Gastrocnemius medialis (tissue), 4 donors: Measurements from ENCODE around the gene CNTNAP3B. TPM values are rescaled to one million over a fixed set of nuclear protein-coding genes. Genes with fewer than 3 reads are reported as not detected.
"Not testable (repeated sequence)": the region's sequence is repeated elsewhere in the genome, so short reads cannot be mapped to it uniquely, and the experiment has no call there.

Experiments used
- ATAC-seq, 2 donors: fragments of 150-250 bp; one replicate each; pipeline ENCODE4 v1.9.1; 2016
- DNase-seq, 2 donors: peaks; one replicate each; pipeline ENCODE4 v3.0.0-alpha.2; 2019
- H3K27ac ChIP-seq, 4 donors: fragments of 200-600 bp; sonication (generic); 1 replicate in 1 of 4; 2 replicates in 3 of 4; pipeline ENCODE4 v1.5.1; 2016 to 2018; ENCODE audit warnings: mild to moderate bottlenecking in 2 of 4, moderate library complexity in 1 of 4
- H3K27me3 ChIP-seq, 3 donors: fragments of 200-600 bp; sonication (generic) in 2 of 3; 1 replicate in 1 of 3; 2 replicates in 2 of 3; pipeline versions ENCODE4 v1.5.1 to v1.6.0; 2016 to 2019; ENCODE audit warnings: mild to moderate bottlenecking in 1 of 3, moderate library complexity in 1 of 3
- H3K36me3 ChIP-seq, 2 donors: fragments of 200-600 bp; sonication (generic) in 1 of 2; one replicate each; pipeline ENCODE4 v1.5.1; 2017 to 2018
- H3K4me1 ChIP-seq, 2 donors: fragments of 200-600 bp; sonication (generic) in 1 of 2; one replicate each; pipeline ENCODE4 v1.5.1; 2016 to 2017; ENCODE audit warnings: mild to moderate bottlenecking in 2 of 2
- H3K4me3 ChIP-seq, 4 donors: fragments of 200-600 bp; sonication (generic) in 3 of 4; 1 replicate in 1 of 4; 2 replicates in 3 of 4; pipeline ENCODE4 v1.5.1; 2016 to 2019; ENCODE audit warnings: mild to moderate bottlenecking in 2 of 4
- H3K9me3 ChIP-seq, 3 donors: fragments of 200-600 bp; sonication (generic) in 2 of 3; 1 replicate in 1 of 3; 2 replicates in 2 of 3; pipeline ENCODE4 v1.5.1; 2016 to 2019
- in situ Hi-C, 4 donors: fragments of 200-750 bp; cut with MboI; loops; one replicate each; pipeline versions ENCODE4 v1.15.0 to v1.8.0; 2017; ENCODE audit warnings: low sequenced_read_pairs in 4 of 4
- intact Hi-C: fragments of 100-400 bp; cut with DNase I; formaldehyde crosslinking; loops from one replicate; pipeline ENCODE4 v1.15.1; 2023; ENCODE audit warnings: low total_unique reads
- total RNA-seq, 4 donors: library from RNA; depleted of rRNA; stranded (reverse); fragments of >200 nt; gene quantifications; one replicate each; pipeline versions ENCODE4 v1.1.0 to v1.2.3, GENCODE V29; 2016

Gene CNTNAP3B
- total RNA-seq, 4 donors from 2014 or later: 2.4 to 7.4 (median 2.7) TPM

DNA sequence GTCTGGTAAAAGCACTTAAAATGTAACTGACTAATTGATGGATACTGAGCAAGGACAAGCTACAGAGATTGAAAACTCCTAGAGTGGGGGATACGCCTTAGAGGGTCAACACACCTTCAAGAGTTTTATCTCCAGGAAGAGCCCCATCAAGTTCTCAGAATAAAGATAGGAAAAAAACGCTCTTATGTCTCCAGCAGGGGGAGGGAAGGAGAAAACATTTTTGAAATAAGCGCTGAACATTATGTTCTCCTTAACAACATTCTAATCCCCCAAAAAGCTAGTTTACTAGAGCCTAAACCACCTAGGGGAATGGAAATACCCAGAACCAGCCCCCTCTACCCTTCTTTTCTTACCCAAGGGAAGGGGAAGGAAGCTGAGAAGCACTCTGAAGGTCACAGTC is 187.5 kb downstream of the CNTNAP3B start:
- ATAC-seq, H3K4me3 ChIP-seq, H3K4me1 ChIP-seq, DNase-seq, H3K36me3 ChIP-seq, H3K27me3 ChIP-seq, in situ Hi-C loops, H3K9me3 ChIP-seq, intact Hi-C loops, H3K27ac ChIP-seq: not testable (repeated sequence)

DNA sequence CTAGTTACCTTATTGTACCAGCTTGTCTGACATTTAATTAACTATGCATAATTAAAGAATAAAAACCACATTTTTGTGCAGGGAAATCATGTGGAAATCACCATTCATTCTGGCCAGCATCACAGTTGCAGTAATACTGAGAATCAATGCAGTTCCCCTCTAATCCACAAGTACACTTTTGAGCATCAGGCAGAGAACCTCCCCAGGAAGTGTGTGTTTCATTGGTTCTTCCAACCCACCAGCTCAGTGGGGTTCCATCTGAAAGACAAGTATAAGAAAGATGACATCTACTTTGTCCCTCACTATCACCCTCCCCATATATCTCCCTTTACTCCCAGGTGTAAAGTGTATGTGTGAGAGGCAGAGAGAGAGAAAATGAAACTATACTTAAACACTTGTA is 191.1 kb downstream of the CNTNAP3B start:
- H3K27ac ChIP-seq, intact Hi-C loops, H3K4me3 ChIP-seq, ATAC-seq, DNase-seq, in situ Hi-C loops, H3K4me1 ChIP-seq, H3K27me3 ChIP-seq, H3K36me3 ChIP-seq, H3K9me3 ChIP-seq: not testable (repeated sequence)

GRCh38 chr9:41935727-41936126 is 193.5 kb downstream of the CNTNAP3B start:
- H3K4me1 ChIP-seq, H3K27ac ChIP-seq, DNase-seq, intact Hi-C loops, in situ Hi-C loops, ATAC-seq, H3K4me3 ChIP-seq, H3K27me3 ChIP-seq, H3K36me3 ChIP-seq, H3K9me3 ChIP-seq: not testable (repeated sequence)

- H3K9me3 ChIP-seq, in situ Hi-C loops, H3K27ac ChIP-seq, ATAC-seq, H3K36me3 ChIP-seq, H3K27me3 ChIP-seq, intact Hi-C loops, H3K4me1 ChIP-seq, DNase-seq, H3K4me3 ChIP-seq: not testable (repeated sequence)
Measured at GRCh38 chr9:41929172-41929571, 200.1 kb downstream of the CNTNAP3B start.

- H3K9me3 ChIP-seq, in situ Hi-C loops, H3K4me1 ChIP-seq, H3K27me3 ChIP-seq, ATAC-seq, H3K27ac ChIP-seq, H3K4me3 ChIP-seq, H3K36me3 ChIP-seq, DNase-seq, intact Hi-C loops: not testable (repeated sequence)
Measured at GRCh38 chr9:41917374-41917773, 211.9 kb downstream of the CNTNAP3B start.

GRCh38 chr9:41905488-41905887 is 223.7 kb downstream of the CNTNAP3B start:
- H3K27ac ChIP-seq, H3K9me3 ChIP-seq, H3K36me3 ChIP-seq, H3K27me3 ChIP-seq, H3K4me3 ChIP-seq, ATAC-seq, DNase-seq, intact Hi-C loops, H3K4me1 ChIP-seq, in situ Hi-C loops: not testable (repeated sequence)

GRCh38 chr9:41902762-41903161 is 226.5 kb downstream of the CNTNAP3B start:
- H3K27ac ChIP-seq, intact Hi-C loops, H3K9me3 ChIP-seq, H3K27me3 ChIP-seq, ATAC-seq, in situ Hi-C loops, DNase-seq, H3K36me3 ChIP-seq, H3K4me1 ChIP-seq, H3K4me3 ChIP-seq: not testable (repeated sequence)

GRCh38 chr9:41898720-41899343 is 230.4 kb downstream of the CNTNAP3B start:
- H3K4me3 ChIP-seq, in situ Hi-C loops, DNase-seq, ATAC-seq, H3K27ac ChIP-seq, H3K36me3 ChIP-seq, H3K4me1 ChIP-seq, intact Hi-C loops, H3K9me3 ChIP-seq, H3K27me3 ChIP-seq: not testable (repeated sequence)

GRCh38 chr9:41874557-41874956 is 254.7 kb downstream of the CNTNAP3B start:
- H3K4me3 ChIP-seq, DNase-seq, H3K36me3 ChIP-seq, ATAC-seq, in situ Hi-C loops, intact Hi-C loops, H3K4me1 ChIP-seq, H3K27me3 ChIP-seq, H3K27ac ChIP-seq, H3K9me3 ChIP-seq: not testable (repeated sequence)

GRCh38 chr9:41855422-41855821 is 273.8 kb downstream of the CNTNAP3B start:
- DNase-seq, in situ Hi-C loops, H3K4me1 ChIP-seq, H3K27ac ChIP-seq, intact Hi-C loops, ATAC-seq, H3K27me3 ChIP-seq, H3K9me3 ChIP-seq, H3K36me3 ChIP-seq, H3K4me3 ChIP-seq: not testable (repeated sequence)

DNA sequence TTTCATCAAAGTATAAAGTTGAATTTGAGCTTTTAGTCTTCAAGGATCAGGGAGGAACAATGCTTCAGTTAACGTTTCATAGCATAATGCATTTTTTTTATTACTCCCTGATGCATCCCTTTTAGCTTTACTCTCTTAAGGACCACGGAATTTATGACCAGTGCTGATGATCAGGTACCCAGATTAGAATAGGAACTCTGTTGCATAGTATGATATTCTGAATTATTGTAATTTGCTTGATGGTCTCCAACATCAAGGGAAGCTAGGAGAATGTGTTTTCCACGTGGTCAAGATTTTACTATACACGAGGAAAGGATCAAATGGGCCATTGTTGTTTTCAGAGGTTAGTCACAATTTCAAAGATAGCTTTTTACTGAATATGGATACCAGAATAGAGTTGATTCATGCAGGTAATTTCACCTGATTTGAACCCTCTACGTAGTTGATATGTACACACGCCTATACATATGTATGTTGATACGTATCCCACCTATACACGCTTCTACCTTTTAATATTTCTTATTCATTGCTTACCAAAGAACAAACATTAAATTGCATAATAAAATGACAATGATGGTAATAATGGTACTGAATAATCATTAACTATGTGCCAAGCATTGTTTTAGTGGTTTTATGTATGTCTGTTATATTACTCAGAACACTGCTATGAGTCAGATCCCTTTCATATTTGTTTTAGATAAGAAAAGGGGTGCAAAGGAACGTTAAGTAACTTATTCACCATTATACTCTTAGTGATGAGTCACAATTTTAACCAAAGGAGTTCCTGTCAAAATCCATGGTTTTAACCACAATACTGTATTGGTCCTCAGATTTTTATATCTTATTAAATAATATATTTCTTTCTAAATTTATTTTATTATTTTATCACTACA is 277.1 kb downstream of the CNTNAP3B start:
- H3K36me3 ChIP-seq, H3K9me3 ChIP-seq, H3K27ac ChIP-seq, DNase-seq, ATAC-seq, H3K4me3 ChIP-seq, H3K4me1 ChIP-seq, H3K27me3 ChIP-seq, in situ Hi-C loops, intact Hi-C loops: not testable (repeated sequence)

- DNase-seq, H3K27me3 ChIP-seq, H3K4me3 ChIP-seq, H3K36me3 ChIP-seq, H3K27ac ChIP-seq, in situ Hi-C loops, ATAC-seq, H3K9me3 ChIP-seq, intact Hi-C loops, H3K4me1 ChIP-seq: not testable (repeated sequence)
Measured at GRCh38 chr9:41847829-41848228, 281.4 kb downstream of the CNTNAP3B start.
